ENCODE measurements around the gene TMEM176B.

DNA sequence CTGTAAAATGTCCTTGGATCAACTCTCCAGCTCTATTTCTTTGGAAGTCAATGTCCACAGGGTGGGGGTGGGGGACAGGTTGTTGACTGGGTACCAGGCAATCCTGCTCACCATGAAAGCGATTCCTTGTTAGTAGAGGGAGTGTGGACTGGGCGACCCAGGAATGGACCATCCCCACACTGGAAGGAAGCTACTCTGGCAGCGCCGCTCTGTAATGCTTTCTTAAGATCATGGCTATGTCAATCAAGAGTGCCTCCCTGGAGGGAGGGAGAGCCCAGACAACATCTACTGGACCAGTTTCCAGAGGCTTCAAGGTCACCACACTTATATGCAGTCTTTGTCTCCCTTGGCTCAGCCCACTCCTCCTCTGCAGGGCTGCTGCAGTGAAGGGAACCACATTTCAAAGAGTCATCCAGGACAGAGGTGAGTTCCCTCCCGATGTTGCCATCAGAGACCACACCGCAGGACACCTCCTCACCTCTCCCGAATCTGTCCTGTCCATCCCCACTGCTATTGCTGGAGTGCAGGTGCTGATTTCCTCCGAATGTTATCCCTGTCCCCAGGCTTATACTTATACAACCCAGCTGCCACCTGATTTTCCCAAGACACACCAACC is 56.0 kb downstream of the TMEM176B start:
- TF ChIP-seq, protein P1, sequence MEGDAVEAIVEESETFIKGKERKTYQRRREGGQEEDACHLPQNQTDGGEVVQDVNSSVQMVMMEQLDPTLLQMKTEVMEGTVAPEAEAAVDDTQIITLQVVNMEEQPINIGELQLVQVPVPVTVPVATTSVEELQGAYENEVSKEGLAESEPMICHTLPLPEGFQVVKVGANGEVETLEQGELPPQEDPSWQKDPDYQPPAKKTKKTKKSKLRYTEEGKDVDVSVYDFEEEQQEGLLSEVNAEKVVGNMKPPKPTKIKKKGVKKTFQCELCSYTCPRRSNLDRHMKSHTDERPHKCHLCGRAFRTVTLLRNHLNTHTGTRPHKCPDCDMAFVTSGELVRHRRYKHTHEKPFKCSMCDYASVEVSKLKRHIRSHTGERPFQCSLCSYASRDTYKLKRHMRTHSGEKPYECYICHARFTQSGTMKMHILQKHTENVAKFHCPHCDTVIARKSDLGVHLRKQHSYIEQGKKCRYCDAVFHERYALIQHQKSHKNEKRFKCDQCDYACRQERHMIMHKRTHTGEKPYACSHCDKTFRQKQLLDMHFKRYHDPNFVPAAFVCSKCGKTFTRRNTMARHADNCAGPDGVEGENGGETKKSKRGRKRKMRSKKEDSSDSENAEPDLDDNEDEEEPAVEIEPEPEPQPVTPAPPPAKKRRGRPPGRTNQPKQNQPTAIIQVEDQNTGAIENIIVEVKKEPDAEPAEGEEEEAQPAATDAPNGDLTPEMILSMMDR (IDR thresholded peaks at IDR 0.05), result no peak
- TF ChIP-seq EP300 (IDR thresholded peaks at IDR 0.05; ENCODE audit: low read depth), result no peak
- no peak for TF ChIP-seq POLR2A (IDR thresholded peaks at IDR 0.05)
- no peak for TF ChIP-seq POLR2AphosphoS5 (IDR thresholded peaks at IDR 0.05)

Measured in transverse colon (tissue), 4 donors.